ENCODE data around the gene TMEM50B.
"Not testable (repeated sequence)": the region's sequence is repeated elsewhere in the genome, so short reads cannot be mapped to it uniquely, and the experiment has no call there.

The TMEM50B gene

DNA sequence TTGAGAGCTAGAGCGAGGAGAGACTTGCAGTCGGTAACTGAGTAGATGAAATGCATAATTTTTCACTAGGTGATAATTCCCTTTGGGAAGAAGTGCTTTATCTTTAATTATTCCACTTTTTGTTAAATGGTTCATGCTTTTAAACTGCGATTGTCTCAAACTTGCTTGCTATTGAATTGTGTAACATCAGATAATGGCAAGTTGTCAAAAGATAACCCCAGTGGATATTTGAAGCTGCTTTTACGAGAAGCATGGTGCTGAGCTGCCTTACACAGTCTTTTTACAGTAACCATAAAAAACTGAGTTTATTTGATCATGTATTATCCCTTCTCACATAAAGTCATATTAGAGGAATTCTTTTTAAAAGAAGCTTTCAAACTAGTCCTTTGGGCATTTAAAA, 30.2 kb downstream of the TMEM50B start:
- H3K27ac ChIP-seq, result no peak overlapping the region
- TF ChIP-seq, protein P1, sequence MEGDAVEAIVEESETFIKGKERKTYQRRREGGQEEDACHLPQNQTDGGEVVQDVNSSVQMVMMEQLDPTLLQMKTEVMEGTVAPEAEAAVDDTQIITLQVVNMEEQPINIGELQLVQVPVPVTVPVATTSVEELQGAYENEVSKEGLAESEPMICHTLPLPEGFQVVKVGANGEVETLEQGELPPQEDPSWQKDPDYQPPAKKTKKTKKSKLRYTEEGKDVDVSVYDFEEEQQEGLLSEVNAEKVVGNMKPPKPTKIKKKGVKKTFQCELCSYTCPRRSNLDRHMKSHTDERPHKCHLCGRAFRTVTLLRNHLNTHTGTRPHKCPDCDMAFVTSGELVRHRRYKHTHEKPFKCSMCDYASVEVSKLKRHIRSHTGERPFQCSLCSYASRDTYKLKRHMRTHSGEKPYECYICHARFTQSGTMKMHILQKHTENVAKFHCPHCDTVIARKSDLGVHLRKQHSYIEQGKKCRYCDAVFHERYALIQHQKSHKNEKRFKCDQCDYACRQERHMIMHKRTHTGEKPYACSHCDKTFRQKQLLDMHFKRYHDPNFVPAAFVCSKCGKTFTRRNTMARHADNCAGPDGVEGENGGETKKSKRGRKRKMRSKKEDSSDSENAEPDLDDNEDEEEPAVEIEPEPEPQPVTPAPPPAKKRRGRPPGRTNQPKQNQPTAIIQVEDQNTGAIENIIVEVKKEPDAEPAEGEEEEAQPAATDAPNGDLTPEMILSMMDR (conservative IDR thresholded peaks at IDR 0.05), result no peak
- no peak for TF ChIP-seq ZFX (IDR thresholded peaks at IDR 0.05)

DNA sequence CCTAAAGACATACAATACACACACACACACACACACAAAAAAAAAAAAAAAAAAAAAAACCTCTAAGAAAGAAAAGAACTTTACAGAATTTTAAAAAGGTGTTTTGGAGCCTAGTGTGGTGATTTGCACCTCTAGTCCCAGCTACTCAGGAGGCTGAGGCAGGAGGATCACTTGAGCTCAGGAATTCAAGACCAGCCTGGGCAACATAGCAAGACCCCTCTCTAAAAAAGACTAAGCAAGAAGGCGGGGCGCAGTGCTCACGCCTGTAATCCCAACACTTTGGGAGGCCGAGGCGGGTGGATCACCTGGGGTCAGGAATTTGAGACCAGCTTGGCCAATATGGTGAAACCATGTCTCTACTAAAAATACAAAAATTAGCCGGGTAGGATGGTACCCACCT, 33.2 kb downstream of the TMEM50B start:
- H3K27ac ChIP-seq, result not testable (repeated sequence)

DNA sequence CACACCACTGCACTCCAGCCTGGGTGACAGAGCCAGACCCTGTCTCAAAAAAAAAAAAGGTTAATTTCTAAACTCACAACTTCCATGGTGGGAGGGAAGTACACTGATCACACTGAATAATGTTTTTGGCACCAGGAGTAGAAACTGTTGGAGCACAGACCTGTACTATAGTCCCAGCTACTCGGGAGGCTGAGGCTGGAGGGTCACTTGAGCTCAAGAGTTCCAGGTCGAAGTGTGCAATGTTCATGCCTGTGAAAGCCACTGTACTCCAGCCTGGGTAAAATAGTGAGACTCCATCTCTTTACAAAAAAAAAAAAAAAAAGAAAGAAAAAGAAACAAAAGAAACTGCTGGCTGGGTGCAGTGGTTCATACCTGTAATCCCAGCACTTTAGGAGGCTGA, 35.3 kb downstream of the TMEM50B start:
- H3K27ac ChIP-seq, result no peak overlapping the region
- TF ChIP-seq, protein P1 (conservative IDR thresholded peaks at IDR 0.05), result no peak
- no peak for TF ChIP-seq ZFX (IDR thresholded peaks at IDR 0.05)

DNA sequence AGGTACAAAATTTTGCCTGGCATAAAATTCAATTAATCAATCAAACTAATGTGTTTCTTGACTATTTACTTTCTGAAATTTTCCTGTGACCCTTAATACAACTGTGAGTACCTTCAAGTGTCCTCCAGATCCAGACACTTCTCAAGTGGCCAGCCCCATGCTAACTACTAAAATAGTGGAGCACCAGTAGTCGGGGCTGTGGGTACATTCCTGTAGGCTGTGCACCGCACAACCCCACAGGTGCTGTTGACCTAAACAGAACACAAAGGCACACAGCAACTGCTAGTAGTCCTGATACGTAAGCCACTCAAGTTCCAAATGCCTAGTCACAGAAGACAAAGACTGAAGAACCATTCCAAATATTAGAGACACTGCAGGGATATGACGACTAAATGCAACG, 36.6 kb downstream of the TMEM50B start:
- H3K27ac ChIP-seq, result no peak overlapping the region
- no peak for TF ChIP-seq ZFX (IDR thresholded peaks at IDR 0.05)
- TF ChIP-seq, protein P1 (conservative IDR thresholded peaks at IDR 0.05), result no peak

DNA sequence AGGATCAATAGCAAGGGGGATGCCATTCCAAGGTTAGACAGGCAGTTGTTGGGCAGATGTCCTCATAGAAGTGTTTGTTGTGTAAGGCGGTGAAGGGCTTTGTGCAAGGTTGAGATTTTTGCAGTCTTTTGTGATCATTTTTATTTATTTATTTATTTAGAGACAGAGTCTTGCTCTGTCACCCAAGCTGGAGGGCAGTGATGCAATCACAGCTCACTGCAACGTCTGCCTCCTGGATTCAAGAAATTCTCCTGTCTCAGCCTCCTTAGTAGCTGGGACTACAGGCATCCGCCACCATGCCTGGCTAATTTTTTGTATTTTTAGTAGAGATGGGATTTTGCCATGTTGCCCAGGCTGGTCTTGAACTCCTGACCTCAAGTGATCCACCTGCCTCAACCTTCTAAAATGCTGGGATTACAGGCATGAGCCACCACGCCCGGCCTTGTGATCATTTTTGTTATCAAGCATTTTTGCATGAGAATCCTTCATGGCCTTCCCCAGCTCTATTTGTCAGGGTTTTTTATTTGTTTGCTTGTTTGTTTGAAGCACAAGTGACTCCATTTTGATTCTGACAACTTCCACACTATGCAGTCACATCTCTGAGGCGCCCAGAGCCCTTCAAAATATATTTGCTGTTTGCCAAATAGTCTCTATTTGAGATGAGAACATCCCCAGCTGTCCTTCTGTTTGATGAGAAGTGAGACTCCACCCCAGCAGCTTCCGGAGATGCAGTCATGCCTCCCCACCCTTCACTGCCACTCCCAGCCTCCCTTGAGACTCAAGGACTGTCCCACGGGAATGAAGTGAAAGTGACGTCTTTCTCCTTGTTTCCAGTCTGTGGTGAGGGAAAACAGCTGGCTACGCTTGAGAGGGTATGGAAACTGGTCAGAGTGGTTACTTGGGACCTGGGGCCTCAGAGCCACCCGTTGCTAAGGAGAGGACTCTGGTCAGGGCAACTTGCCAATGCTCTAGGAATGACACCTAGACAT, 38.0 kb downstream of the TMEM50B start:
- TF ChIP-seq, protein P1 (conservative IDR thresholded peaks at IDR 0.05), result no peak
- TF ChIP-seq ZFX (IDR thresholded peaks at IDR 0.05), result no peak
- H3K27ac ChIP-seq, result no peak overlapping the region

DNA sequence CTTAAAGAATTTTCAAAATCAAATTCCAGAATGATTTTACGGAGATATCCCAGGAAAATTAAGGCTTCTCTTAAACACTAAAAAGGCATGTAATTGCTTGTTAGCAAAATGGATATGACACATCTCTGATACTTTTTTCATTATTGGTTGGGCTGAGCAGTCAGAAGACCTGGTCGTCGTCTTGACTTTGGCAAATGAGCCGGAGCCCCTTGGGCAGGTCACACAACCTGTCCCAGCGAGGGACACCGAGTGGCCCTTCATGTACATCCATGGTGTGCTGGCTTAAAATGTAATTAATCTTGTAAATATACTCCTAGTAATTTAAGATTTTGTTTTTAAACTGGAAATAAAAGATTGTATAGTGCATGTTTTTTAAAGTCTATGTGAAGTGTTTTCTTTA, 42.6 kb downstream of the TMEM50B start:
- no peak for TF ChIP-seq ZFX (IDR thresholded peaks at IDR 0.05)
- TF ChIP-seq, protein P1 (conservative IDR thresholded peaks at IDR 0.05), result no peak
- no peak overlapping the region for H3K27ac ChIP-seq

DNA sequence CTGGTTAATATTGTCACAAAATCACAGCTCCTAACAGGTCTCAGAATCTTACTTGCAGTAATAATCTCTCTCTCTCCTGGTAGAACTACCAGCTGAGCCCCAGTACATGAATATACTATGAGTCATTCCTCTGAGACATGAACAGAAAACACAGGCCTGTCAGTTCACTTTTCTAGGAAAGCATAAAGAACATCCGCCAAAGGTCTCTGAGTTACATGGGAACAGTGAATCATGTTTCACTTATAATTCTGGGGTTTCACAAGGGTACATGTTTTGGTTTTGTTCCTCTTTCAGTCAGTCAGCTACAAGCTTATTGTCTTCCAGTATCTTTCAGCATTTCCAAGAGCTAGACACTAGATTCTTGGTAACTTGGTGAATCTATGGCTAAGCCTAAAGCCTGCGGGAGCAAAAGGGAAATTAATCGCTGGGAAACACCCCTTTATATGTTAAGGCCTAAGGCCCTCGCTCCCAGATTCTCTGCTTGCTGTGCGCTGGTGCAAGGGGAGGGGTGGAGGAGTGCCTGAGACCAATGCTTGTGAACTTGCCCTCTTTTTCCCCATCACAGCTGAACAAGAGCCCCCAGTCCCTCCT, 44.9 kb downstream of the TMEM50B start:
- no peak for TF ChIP-seq ZFX (IDR thresholded peaks at IDR 0.05)
- TF ChIP-seq, protein P1 (conservative IDR thresholded peaks at IDR 0.05), result no peak
- no peak overlapping the region for H3K27ac ChIP-seq
